H1 (cell line): ENCODE measurements around the gene NPY4R2. TPM values are rescaled to one million over a fixed set of nuclear protein-coding genes. Genes with fewer than 3 reads are reported as not detected.
"Not testable (repeated sequence)": the region's sequence is repeated elsewhere in the genome, so short reads cannot be mapped to it uniquely, and the experiment has no call there.

Experiments used
- CTCF ChIA-PET: fragments of 300-600 bp; sonication (Branson Sonifier 250); formaldehyde crosslinking; loops from one replicate; lab custom pipeline; 2021; ENCODE audit not compliant: partially characterized antibody; lab: Charles Lee
- POLR2A ChIA-PET: fragments of 300-600 bp; sonication (Branson Sonifier 250); formaldehyde crosslinking; loops from one replicate; lab custom pipeline; 2021; ENCODE audit warnings: inconsistent platforms; ENCODE audit not compliant: partially characterized antibody; lab: Charles Lee
- DNase-seq, 2 experiments: peaks; one replicate each; pipeline versions ENCODE4 v3.0.0 to v3.0.0-alpha.2; 2010 to 2022; ENCODE audit warnings: low spot score in 2 of 2, low read depth in 1 of 2, mixed read lengths in 1 of 2
- FAIRE-seq: peaks from 2 replicates; lab custom pipeline; 2011; peaks lifted over from hg19 to GRCh38; lab: Jason Lieb, UNC
- H2AFZ ChIP-seq: 2 replicates; pipeline ENCODE4 v1.8.1; 2012; ENCODE audit warnings: low read length, inconsistent platforms
- H2AK5ac ChIP-seq: 2 replicates; pipeline ENCODE4 v1.6.1; 2013; ENCODE audit warnings: low read depth, low read length
- H2BK120ac ChIP-seq: replicated peaks from 2 replicates; pipeline ENCODE3; 2013; ENCODE audit warnings: low read depth, low read length, inconsistent platforms
- H2BK12ac ChIP-seq: 2 replicates; pipeline ENCODE4 v1.6.1; 2013; ENCODE audit warnings: low read depth, low read length
- H2BK15ac ChIP-seq: 2 replicates; pipeline ENCODE4 v1.6.1; 2013; ENCODE audit warnings: low read length
- H2BK20ac ChIP-seq: 2 replicates; pipeline ENCODE4 v1.6.1; 2013; ENCODE audit warnings: low read length
- H2BK5ac ChIP-seq: 2 replicates; pipeline ENCODE4 v1.6.1; 2013; ENCODE audit warnings: low read depth, low read length
- H3K14ac ChIP-seq: 2 replicates; pipeline ENCODE4 v1.6.1; 2013; ENCODE audit warnings: inconsistent platforms; ENCODE audit not compliant: insufficient read length
- H3K18ac ChIP-seq: 2 replicates; pipeline ENCODE4 v1.6.1; 2013; ENCODE audit warnings: low read length; ENCODE audit errors: extremely low read depth
- H3K23ac ChIP-seq: 2 replicates; pipeline ENCODE4 v1.6.1; 2013; ENCODE audit warnings: inconsistent platforms; ENCODE audit not compliant: insufficient read length
- H3K23me2 ChIP-seq: 2 replicates; pipeline ENCODE4 v1.6.1; 2013; ENCODE audit warnings: low read depth, low read length
- H3K27ac ChIP-seq: 2 replicates; pipeline ENCODE4 v1.6.1; 2011; ENCODE audit warnings: low read depth, low read length, inconsistent platforms
- H3K27me3 ChIP-seq, 4 experiments: replicated peaks in 1 of 4; 1 replicate in 1 of 4; 2 replicates in 3 of 4; pipeline versions ENCODE4 v1.6.1 to v1.8.1; 2011 to 2013; ENCODE audit warnings: low read length in 3 of 4, mild to moderate bottlenecking in 3 of 4, inconsistent platforms in 2 of 4, mixed read lengths in 2 of 4, moderate library complexity in 1 of 4; ENCODE audit not compliant: control insufficient read depth in 3 of 4, insufficient read depth in 3 of 4; ENCODE audit errors: extremely low read depth in 1 of 4
- H3K36me3 ChIP-seq, 4 experiments: 2 replicates each; pipeline versions ENCODE4 v1.6.1 to v1.8.1; 2011 to 2013; ENCODE audit warnings: mild to moderate bottlenecking in 4 of 4, low read length in 3 of 4, moderate library complexity in 2 of 4, control low read depth in 1 of 4, inconsistent platforms in 1 of 4; ENCODE audit not compliant: insufficient read depth in 4 of 4, control insufficient read depth in 2 of 4
- H3K4ac ChIP-seq: replicated peaks from 2 replicates; pipeline ENCODE3; 2013; ENCODE audit warnings: low read length, low read depth, mixed read lengths, inconsistent platforms; ENCODE audit not compliant: insufficient read length
- H3K4me1 ChIP-seq, 4 experiments: replicated peaks in 1 of 4; 1 replicate in 1 of 4; 2 replicates in 3 of 4; pipeline versions ENCODE4 v1.6.1 to v1.8.1; 2011 to 2013; ENCODE audit warnings: low read length in 3 of 4, inconsistent platforms in 2 of 4, mixed read lengths in 1 of 4; ENCODE audit not compliant: insufficient read depth in 4 of 4, control insufficient read depth in 3 of 4
- H3K4me2 ChIP-seq, 2 experiments: 2 replicates each; pipeline versions ENCODE4 v1.6.1 to v1.8.1; 2011 to 2013; ENCODE audit warnings: low read depth in 2 of 2, low read length in 2 of 2, control low read depth in 1 of 2, inconsistent platforms in 1 of 2, mild to moderate bottlenecking in 1 of 2; ENCODE audit not compliant: insufficient read depth in 1 of 2
- H3K4me3 ChIP-seq, 4 experiments: fragments of 200-600, 300-600 bp in 1 of 4; sonication (generic), shearing (Covaris generic), sonication (Bioruptor Twin) in 1 of 4; 2 replicates each; pipeline versions ENCODE4 v1.5.1 to v1.8.1; 2011 to 2016; ENCODE audit warnings: low read length in 4 of 4, low read depth in 3 of 4, control low read depth in 2 of 4, inconsistent platforms in 2 of 4, mild to moderate bottlenecking in 2 of 4, mixed read lengths in 1 of 4, moderate library complexity in 1 of 4; ENCODE audit not compliant: insufficient read depth in 2 of 4; ENCODE audit errors: extremely low read depth in 1 of 4
- H3K56ac ChIP-seq: replicated peaks from 2 replicates; pipeline ENCODE3; 2013; ENCODE audit warnings: low read depth, mild to moderate bottlenecking, mixed read lengths, low read length, inconsistent platforms; ENCODE audit not compliant: insufficient read length
- H3K79me1 ChIP-seq: 2 replicates; pipeline ENCODE4 v1.6.1; 2013; ENCODE audit warnings: low read depth, low read length, control low read depth
- H3K79me2 ChIP-seq, 2 experiments: 2 replicates each; pipeline versions ENCODE4 v1.6.1 to v1.8.1; 2012 to 2013; ENCODE audit warnings: low read length in 2 of 2, mild to moderate bottlenecking in 2 of 2, inconsistent platforms in 1 of 2; ENCODE audit not compliant: insufficient read depth in 2 of 2, control insufficient read depth in 1 of 2
- H3K9ac ChIP-seq, 4 experiments: replicated peaks in 1 of 4; 1 replicate in 1 of 4; 2 replicates in 3 of 4; pipeline versions ENCODE4 v1.6.1 to v1.8.1; 2011 to 2013; ENCODE audit warnings: low read depth in 3 of 4, low read length in 3 of 4, control low read depth in 2 of 4, mild to moderate bottlenecking in 2 of 4, moderate library complexity in 2 of 4, inconsistent platforms in 1 of 4; ENCODE audit errors: extremely low read depth in 1 of 4
- H3K9me3 ChIP-seq, 2 experiments: 2 replicates each; pipeline versions ENCODE4 v1.6.1 to v1.8.1; 2012 to 2013; ENCODE audit warnings: mild to moderate bottlenecking in 2 of 2, moderate library complexity in 2 of 2, control low read depth in 1 of 2, inconsistent platforms in 1 of 2, low read depth in 1 of 2, low read length in 1 of 2, mixed read lengths in 1 of 2; ENCODE audit not compliant: insufficient read depth in 2 of 2
- H4K20me1 ChIP-seq, 2 experiments: replicated peaks in 1 of 2; 2 replicates each; pipeline versions ENCODE3 to v1.8.1; 2011 to 2013; ENCODE audit warnings: inconsistent platforms in 2 of 2, low read length in 2 of 2, mild to moderate bottlenecking in 1 of 2; ENCODE audit not compliant: insufficient read depth in 2 of 2, control insufficient read depth in 1 of 2
- H4K5ac ChIP-seq: 2 replicates; pipeline ENCODE4 v1.6.1; 2013; ENCODE audit warnings: low read length, low read depth, mixed read lengths, inconsistent platforms; ENCODE audit not compliant: insufficient read length
- H4K8ac ChIP-seq: 2 replicates; pipeline ENCODE4 v1.8.0; 2013; ENCODE audit warnings: mild to moderate bottlenecking, moderate library complexity, low read length, inconsistent platforms; ENCODE audit not compliant: insufficient read depth; ENCODE audit errors: extremely low read depth
- H4K91ac ChIP-seq: replicated peaks from 2 replicates; pipeline ENCODE3; 2013; ENCODE audit warnings: low read length, mixed read lengths, inconsistent platforms; ENCODE audit not compliant: insufficient read length
- whole genome bisulfite sequencing, 2 experiments: shearing (Covaris generic) in 1 of 2; methylation state at CpG; one replicate each; pipeline versions ENCODE4 v1.1.6 to v1.1.7; 2013 to 2015; ENCODE audit warnings: low lambda C conversion rate in 2 of 2, mixed read lengths in 2 of 2, inconsistent platforms in 1 of 2, low coverage in 1 of 2, missing lambda C conversion rate in 1 of 2; ENCODE audit not compliant: insufficient replicate concordance in 2 of 2, insufficient coverage in 1 of 2, insufficient read length in 1 of 2; ENCODE audit errors: extremely low coverage in 1 of 2, missing lambda C conversion rate in 1 of 2; 5-methylcytosine and 5-hydroxymethylcytosine counted together
- polyA plus RNA-seq, 7 experiments: library from polyadenylated mRNA; depleted of rRNA in 3 of 7; stranded (reverse) in 5 of 7; unstranded in 2 of 7; fragments of >200 nt in 5 of 7; fragments of 200-250 nt in 2 of 7; gene quantifications; 1 replicate in 5 of 7; 2 replicates in 1 of 7; 4 replicates in 1 of 7; pipeline versions ENCODE4 v1.2.1 to v1.2.3, GENCODE V29; 2011 to 2013; ENCODE audit warnings: missing spikeins in 2 of 7, mixed read lengths in 2 of 7
- total RNA-seq: library from RNA; stranded (reverse); fragmentation: NEBNext Ultra II Directional; extraction: Animal tissue kit (Norgen Biotek cat#: 25700); gene quantifications from 2 replicates; pipeline ENCODE4 v1.2.1, GENCODE V29; 2021

The NPY4R2 gene
- total and polyA plus RNA-seq, 2 of the 8 experiments (the other 6 are each of a cell fraction or from before 2014, with no cell fraction given): 0.05 TPM; not detected in 1

DNA sequence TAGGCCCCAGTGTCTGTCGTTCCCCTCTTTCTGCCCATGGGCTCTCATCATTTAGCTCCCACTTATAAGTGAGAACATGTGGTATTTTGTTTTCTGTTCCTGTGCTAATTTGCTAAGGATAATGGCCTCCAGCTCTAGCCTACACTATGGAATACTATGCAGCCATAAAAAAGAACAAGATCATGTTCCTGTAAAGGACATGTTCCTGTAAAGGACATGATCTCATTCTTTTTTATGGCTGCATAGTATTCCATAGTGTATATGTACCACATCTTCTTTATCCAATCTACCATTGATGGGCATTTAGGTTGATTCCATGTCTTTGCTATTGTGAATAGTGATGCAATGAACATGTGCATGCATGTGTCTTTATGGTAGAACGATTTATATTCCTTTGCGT is 19.2 kb downstream of the NPY4R2 start:
- H3K23ac ChIP-seq, H2BK20ac ChIP-seq, H2AFZ ChIP-seq, H4K8ac ChIP-seq, DNase-seq, H3K14ac ChIP-seq, H3K23me2 ChIP-seq, H3K4me3 ChIP-seq, H4K5ac ChIP-seq, POLR2A ChIA-PET, CTCF ChIA-PET, H3K79me2 ChIP-seq, H3K27ac ChIP-seq, H2AK5ac ChIP-seq, H3K18ac ChIP-seq, H4K20me1 ChIP-seq, H3K4ac ChIP-seq, H3K4me2 ChIP-seq, H2BK15ac ChIP-seq, H3K9ac ChIP-seq, H3K36me3 ChIP-seq, H2BK5ac ChIP-seq, H3K79me1 ChIP-seq, H3K9me3 ChIP-seq, H3K4me1 ChIP-seq, FAIRE-seq, H4K91ac ChIP-seq, H2BK12ac ChIP-seq, H3K56ac ChIP-seq, H2BK120ac ChIP-seq, H3K27me3 ChIP-seq: not testable (repeated sequence)
- 88% methylated on average over 1 of the region's 3 CpGs; no CpG with 5 or more reads in 1 of the 2 experiments for WGBS, 2 experiments

DNA sequence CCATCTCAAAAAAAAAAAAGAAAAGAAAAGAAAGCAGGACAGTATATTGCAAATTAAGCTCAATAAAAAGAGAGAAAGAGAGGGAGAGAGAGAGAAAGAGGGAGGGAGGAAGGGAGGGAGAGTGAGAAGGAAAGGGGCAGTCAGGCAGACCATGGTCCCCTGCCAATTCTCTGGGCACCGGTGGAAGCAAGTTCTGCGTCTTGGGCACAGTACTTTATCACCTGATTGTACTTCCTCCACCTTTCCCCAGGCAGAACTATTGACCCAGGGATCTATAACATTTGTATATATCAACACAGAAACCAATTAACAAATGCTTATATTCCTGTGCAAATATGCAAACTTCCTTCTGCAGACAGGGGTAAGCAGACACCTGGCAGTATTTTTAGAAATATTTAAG is 22.4 kb downstream of the NPY4R2 start:
- H3K14ac ChIP-seq, H3K27me3 ChIP-seq, FAIRE-seq, H3K9me3 ChIP-seq, H3K79me1 ChIP-seq, POLR2A ChIA-PET, H2BK15ac ChIP-seq, H2BK120ac ChIP-seq, H3K23ac ChIP-seq, H2BK12ac ChIP-seq, H3K27ac ChIP-seq, CTCF ChIA-PET, H4K20me1 ChIP-seq, H4K91ac ChIP-seq, H3K4me2 ChIP-seq, H3K79me2 ChIP-seq, H4K5ac ChIP-seq, H3K23me2 ChIP-seq, H2AFZ ChIP-seq, H3K4me3 ChIP-seq, H3K56ac ChIP-seq, H3K36me3 ChIP-seq, H2BK5ac ChIP-seq, H3K9ac ChIP-seq, DNase-seq, H4K8ac ChIP-seq, H3K4ac ChIP-seq, H2AK5ac ChIP-seq, H3K18ac ChIP-seq, H3K4me1 ChIP-seq, H2BK20ac ChIP-seq: not testable (repeated sequence)
- 96% methylated on average over 2 of the region's 2 CpGs; no CpG with 5 or more reads in 1 of the 2 experiments for WGBS, 2 experiments
